HuH-7 (cell line): ENCODE results near the gene TEDC1.

Experiments
- DNase-seq: peaks from one replicate; pipeline ENCODE4 v3.0.0; 2011; ENCODE audit warnings: low spot score

Gene TEDC1

GRCh38 chr14:105473677-105474482 is 17.2 kb upstream of the TEDC1 start:
- peak; percentile 77 for DNase-seq

- DNase-seq, result peak; percentile 84
Observed at GRCh38 chr14:105474483-105475268, 16.4 kb upstream of the TEDC1 start, which contains the start of gene CRIP2. CRIP2 (plus strand) TSS chr14:105474821; CDS start chr14:105474863, 42 bp downstream.

- DNase-seq, result no peak
Observed at GRCh38 chr14:105475269-105476096, 15.6 kb upstream of the TEDC1 start.

GRCh38 chr14:105476097-105476830 is 14.8 kb upstream of the TEDC1 start:
- DNase-seq, result no peak

- DNase-seq, result no peak
Observed at GRCh38 chr14:105476831-105477659, 14.0 kb upstream of the TEDC1 start.

GRCh38 chr14:105477660-105478397 is 13.2 kb upstream of the TEDC1 start:
- no peak for DNase-seq

GRCh38 chr14:105478398-105479251 is 12.4 kb upstream of the TEDC1 start:
- DNase-seq, result no peak

- DNase-seq, result no peak
Observed at GRCh38 chr14:105479431-105480158, 11.5 kb upstream of the TEDC1 start.

- DNase-seq, result no peak
Observed at GRCh38 chr14:105480199-105480746, 10.8 kb upstream of the TEDC1 start.

GRCh38 chr14:105480807-105481801 is 9.9 kb upstream of the TEDC1 start:
- peak; percentile 90 for DNase-seq

- DNase-seq, result peak; percentile 92
Observed at GRCh38 chr14:105481886-105482457, 9.1 kb upstream of the TEDC1 start.

- no peak for DNase-seq
Observed at GRCh38 chr14:105482486-105483110, 8.4 kb upstream of the TEDC1 start.

- DNase-seq, result no peak
Observed at GRCh38 chr14:105483300-105484068, 7.6 kb upstream of the TEDC1 start.

GRCh38 chr14:105484069-105484996 is 6.7 kb upstream of the TEDC1 start:
- DNase-seq, result no peak
